ENCODE measurements around the gene PRDM2.

Gene PRDM2

DNA sequence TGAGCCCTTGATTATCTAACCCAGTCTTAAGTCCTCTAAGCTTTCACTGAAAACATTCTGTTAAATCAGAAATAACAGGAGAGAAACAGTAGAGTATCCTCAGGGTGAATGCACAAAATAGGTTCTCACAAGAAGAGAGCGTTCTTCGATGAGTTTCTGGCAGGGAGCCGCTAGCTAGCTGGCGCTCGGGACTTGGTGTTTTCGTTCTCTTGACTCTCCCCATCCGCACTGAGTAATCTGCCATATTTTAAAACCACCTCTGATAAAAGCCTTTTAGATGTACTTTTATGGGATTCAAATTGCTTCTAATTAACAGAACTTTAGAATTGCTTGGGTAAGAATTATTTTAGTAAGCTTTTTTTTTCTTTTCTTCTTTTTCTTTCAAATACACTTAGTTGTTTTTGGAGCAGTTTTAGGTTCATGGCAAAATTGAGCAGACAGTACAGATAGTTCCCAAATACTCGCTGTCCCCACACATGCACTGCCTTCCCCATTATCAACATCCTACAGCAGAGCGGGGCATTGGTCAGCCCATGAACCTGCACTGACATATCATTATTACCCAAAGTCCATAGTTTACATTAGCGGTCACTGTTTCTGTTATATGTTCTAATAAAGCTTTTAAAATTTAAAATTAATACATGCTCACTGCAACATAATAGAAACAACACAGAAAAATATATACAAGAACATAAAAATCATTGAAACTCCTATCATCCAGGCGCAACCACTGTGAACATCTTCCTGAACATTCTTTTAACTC is 35.4 kb downstream of the PRDM2 start:
- DNase-seq (ENCODE audit: low read depth) = no peak

DNA sequence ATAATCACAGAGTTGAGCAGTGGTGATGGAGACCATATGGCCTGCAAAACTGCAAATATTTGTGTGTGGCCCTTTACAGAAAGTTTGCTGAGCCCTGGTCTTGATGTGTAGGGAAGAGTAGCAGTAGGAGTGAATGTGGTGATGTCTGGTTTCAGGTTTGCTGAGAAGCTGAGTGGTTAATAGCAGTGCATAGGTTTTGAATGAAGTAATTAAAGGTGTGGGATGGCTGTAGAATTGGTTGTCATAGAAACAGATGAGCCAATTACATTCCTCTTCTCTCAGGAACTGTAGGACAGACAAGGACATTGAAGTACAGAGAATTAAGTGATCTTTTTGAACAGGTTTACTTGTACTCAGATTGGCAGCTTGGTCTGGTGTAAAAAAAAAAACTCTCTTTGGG is 37.4 kb downstream of the PRDM2 start:
- DNase-seq (ENCODE audit: low read depth) = no peak

DNA sequence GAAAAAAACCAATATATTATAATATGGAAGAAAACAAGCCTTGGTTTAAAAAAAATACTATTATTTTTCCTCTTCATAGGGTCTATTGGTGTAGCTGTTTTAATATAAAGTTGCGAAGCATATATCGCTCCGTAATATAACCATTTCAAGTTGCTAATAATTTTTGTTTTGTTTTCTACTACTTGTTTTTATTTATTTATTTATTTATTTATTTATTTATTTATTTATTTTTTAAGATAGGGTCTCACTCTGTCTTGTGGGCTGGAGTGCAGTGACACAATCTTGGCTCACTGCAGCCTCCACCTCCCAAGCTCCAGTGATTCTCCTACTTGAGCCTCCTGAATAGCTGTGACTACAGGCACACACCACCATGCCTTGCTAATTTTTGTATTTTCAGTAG is 46.4 kb downstream of the PRDM2 start:
- no peak for DNase-seq (ENCODE audit: low read depth)

DNA sequence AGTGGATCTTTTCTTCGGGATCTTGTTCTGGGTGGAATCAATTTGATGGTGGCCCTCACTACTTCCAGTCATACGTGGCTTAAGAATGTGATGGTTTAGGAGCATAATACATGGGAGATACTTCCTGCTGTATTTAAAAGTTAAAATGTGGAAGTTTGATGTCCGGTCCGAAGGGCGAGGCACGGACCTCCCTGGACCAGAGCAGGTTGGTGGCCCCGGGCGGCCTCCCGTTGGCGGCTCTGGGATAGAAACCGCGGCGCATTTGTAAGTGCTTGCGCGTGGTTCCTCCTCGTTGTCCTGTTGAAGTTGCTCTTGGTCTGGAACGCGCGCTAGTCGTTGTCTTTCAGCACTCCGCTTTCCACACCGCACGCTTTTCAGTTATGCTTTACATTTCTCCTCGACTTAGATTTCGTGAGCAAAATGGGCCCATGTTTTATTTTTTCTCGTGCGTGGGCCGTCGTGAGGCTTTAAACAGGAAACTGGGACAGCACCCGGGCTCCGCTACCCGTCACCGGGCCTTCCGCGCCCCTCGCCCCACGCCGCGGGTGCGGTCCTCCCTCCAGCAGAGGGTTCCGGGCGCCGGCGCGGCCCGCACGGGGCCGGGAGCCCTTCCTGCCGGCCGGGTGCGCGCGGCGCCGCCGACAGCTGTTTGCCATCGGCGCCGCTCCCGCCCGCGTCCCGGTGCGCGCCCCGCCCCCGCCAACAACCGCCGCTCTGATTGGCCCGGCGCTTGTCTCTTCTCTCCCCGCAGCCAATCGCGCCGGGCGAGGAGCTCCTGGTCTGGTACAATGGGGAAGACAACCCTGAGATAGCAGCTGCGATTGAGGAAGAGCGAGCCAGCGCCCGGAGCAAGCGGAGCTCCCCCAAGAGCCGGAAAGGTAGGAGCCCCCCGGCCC is 48.9 kb downstream of the PRDM2 start:
- DNase-seq (ENCODE audit: low read depth) = peak; percentile 95

DNA sequence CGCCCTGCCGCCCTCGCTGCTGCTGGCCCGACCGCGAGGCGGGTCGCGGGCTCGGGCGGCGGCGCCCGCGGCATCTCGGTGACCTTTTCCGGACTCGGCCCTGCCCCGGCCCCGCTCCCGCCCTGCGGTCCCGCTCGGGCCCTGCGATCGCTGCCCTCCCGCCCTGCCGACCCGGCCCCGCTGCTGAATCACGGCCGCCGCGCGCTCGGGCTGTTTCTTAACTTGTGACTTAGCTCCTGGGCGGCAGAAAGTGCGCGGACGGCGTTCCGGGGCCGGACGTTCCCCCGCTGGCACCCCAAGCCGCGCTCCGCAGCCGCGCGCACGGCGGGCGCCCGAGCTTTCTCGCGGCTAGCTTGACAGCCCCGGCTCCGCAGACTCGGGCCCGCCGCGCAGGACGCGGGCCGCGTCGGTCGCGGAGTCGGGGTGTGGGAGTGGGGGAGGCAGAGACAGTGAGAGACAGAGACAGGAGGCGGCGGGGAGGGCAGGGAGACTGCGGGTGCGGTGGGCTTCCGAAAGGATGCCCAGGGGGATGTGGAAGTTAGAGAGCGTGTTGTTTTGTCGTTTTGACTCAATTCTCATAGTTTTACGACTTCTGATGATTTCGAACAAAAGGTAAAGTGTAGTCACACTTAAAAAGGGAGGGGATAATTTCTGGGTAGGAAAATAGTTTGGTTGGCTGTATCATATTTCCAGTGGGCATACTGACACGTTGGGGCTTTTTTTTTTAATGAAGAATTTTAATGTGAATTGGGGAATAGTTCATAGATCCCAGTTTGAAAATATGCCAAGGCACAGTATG is 49.8 kb downstream of the PRDM2 start:
- no peak for DNase-seq (ENCODE audit: low read depth)

DNA sequence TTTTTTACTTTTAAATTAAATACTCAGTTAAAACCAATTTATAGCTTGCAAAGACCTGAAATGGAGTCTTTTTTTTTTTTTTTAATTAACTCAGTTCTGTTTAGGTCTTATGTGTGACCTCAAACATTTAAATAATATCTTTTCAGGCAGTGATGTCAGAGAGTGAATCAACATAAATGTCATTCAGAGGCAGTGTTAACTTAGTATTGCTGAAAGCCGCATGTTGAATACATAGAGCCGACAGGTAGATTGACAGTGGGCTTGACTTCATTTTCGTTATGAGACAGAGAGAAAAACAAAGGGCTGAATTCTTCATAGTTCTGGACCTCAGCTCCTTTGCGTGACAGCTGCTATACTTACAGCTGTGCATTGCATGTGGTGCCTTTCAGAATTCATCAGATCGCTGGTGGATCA is 51.5 kb downstream of the PRDM2 start:
- no peak for DNase-seq (ENCODE audit: low read depth)

DNA sequence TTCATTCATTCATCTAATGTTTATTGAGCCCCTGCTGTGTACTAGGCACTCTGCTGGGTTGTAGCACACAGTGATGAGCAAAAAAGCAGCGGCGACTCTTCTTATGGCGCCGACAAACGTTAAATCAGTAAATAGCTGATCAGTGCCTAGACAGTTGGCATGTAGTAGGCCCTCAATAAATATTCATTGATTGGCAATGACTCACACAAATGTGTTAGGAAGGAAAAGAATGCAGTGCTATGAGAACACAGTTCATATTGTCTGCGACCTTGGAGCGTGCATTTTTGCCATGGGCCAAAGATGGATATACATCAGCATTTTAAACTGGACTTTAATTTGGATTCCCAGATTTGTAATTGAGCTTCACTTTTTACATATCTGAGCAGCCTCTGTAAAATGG is 52.0 kb downstream of the PRDM2 start:
- DNase-seq (ENCODE audit: low read depth) = no peak

DNA sequence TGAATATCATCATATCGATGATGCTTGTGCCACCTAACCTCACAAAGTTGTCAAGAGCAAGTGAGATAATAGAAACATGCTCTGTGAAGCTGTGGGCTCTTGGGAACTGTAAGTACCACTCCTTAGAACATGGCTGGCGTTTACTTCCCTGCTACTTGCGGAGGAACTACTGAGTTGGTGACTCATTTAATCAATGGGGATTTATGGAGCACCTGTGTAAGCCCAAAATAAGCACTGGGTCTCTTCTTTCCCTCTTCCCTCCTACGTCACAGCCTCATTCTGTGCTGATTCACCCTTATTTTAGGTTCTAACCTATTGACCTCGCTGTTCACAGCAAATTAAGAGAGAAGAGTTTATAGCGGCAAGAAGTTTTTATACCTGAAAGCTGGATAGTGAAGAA is 52.9 kb downstream of the PRDM2 start:
- no peak for DNase-seq (ENCODE audit: low read depth)

DNA sequence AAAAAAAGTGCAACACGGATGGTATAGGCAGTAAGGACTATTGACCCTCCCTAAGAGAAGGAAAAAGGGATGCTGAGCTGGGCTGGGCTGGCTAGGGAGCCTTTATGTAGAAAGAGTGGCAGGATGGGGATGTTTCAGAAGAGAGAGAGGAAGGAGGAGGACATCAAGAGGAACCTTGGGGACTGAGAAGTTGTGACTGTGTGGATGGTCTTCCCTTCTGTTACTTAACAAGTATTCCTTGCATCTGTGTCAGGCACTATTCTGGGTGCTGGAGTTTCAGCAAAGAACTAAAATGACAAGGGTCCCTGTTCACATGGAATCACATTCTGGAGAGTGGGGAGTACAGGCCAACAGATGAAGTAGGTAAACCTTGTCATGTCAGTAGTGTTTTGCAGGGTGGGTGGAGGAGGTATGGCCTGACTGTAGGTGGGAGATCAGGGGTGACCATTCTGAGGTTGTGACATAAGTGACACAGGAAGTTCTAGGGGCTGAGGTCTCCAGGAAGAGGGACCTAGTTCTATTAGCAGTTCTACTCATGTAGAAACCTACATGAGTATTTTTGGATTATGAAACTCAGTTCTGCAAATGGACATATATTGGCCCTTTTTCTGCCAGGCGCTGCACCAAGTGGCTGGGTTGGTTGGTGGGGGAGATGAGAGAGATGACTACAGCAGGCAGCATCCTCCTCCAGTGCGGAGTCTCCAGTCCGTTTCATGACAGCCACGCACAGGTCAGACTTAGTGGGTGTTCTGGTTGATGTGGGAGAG is 53.8 kb downstream of the PRDM2 start:
- no peak for DNase-seq (ENCODE audit: low read depth)

DNA sequence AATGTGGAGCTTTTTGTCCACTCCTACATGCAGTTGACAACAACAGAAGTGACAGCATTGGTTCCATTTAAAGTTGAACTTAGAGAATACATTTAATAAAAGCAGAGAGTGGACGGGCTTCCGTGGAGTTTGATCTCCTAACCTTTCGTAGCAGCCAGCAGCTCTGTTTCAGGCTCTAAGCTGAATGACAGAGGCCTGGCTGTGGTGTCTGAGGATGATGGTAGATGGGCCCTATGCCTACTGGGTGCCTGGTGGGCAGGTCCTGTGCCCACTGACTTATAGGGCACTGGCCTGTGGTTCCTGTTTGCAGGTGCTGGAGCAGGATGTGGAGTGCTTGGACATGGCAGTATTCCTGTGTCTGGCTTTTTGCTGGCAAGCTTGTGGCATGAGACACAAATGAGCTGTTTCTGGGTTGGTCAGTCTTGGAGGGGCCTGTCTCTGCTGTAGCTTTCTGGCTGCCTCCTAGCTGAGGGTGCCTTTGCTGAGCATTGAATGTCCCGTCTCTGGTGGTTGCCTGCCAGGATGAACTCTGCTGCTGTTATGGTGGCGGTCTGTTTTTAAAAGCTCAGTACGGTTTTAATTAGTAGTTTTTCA is 54.6 kb downstream of the PRDM2 start:
- no peak for DNase-seq (ENCODE audit: low read depth)

DNA sequence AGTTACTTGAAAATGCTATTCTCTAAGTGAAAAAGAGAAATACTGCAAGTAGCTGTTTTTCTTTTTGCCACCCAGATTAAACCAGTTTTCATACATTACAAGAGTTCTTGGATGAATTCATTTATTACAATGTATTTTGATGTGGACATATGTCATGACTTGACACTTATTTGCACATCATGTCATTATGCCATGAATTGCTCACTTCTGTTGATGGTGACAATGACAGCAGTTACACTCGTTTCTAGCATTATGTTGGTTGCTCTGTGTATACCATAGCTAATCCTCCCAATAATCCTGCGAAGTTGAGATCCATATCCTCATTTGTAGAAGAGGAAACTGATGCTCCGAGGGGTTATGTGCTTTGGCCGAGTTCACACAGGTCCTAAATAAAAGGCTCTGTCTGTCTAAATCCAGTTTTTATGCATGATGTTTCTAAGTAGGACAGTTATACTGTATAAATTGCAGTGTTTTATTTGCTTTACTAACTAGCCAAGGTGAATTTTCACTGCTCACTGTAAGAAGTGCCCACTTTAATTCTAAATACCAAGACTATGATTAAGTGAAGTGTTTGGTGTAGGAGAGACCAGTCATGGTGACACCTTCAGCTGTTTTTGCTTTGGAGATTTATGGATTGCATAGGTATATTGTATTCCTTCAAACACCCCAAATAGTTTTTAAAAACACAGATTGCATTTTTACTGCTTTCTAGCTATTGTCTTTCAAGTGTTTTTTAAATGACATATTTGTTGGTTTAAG is 56.7 kb downstream of the PRDM2 start:
- DNase-seq (ENCODE audit: low read depth) = no peak

DNA sequence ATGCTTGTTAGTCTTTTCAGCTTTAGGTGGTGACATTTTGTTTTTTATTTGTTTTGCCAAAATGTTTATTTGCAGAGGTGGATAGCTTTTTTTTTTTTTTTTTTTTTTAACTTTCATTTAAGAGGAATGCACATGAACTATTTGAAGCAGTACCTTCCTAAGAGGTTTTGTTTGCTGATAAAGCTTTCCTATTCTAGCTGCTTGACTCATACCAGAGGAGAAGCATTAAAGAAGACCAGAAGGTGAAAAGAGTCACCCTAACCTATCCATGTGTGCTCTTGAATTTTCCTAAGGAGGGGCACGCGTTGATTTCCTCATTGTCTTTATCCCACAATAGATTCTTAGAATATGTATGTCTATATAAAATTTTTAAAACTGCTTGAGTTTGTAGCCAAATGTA is 57.7 kb downstream of the PRDM2 start:
- no peak for DNase-seq (ENCODE audit: low read depth)

DNA sequence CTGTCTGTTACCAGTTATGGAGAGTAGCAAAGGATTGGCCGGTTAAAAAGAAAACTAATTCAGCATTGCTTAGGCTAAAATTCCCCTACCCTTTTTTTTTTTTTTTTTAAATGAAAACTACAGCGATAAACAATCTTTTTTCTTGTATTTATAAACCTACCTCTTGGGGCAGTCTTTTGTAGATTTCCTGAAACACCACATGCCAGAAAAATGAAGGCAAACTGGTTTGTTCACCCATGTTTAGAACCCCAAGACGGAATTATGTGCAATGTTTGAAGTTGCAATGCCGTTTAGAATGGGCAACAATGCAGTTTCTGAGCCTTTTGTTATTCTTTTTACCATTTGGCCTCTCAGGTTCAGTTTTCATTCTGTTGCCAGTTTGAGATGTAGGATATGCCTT is 59.1 kb downstream of the PRDM2 start:
- no peak for DNase-seq (ENCODE audit: low read depth)

DNA sequence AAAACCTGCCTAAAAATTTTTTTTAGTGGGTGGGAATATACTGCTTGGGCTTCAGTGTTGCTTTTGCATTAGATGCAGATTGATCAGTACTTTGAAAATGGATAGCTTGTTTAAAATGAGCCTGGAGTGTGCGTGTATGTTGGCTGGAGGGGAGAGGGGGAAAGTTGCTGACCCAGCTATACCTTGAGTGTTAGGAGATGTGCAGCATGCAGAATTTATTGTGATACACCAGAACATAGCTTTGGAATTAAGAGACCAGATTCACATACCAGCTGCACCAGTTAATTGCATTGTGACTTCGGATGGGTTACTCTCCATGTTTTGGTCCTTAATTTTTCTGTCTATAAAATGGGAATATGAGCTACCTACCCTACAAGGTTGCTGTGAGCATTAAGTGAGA is 60.4 kb downstream of the PRDM2 start:
- DNase-seq (ENCODE audit: low read depth) = no peak

DNA sequence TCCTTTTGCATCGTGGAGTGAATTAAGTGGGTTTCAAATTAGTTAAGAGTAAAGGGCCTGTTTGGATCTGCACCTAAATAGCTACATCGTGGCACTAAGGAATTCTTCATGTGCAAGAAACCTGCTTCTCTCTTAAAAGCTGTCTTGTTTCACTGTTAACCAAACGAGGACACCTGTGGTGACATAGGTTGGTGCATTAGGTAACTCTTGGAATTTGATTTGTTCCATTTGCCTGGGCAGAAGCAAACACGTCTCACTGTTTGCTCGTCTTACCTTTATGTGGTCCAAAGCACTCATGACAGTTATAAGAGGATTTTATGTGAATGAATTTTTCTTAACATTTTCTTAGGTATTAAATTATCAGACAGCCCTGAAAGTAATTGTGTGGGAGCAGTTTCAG is 60.9 kb downstream of the PRDM2 start:
- no peak for DNase-seq (ENCODE audit: low read depth)

DNA sequence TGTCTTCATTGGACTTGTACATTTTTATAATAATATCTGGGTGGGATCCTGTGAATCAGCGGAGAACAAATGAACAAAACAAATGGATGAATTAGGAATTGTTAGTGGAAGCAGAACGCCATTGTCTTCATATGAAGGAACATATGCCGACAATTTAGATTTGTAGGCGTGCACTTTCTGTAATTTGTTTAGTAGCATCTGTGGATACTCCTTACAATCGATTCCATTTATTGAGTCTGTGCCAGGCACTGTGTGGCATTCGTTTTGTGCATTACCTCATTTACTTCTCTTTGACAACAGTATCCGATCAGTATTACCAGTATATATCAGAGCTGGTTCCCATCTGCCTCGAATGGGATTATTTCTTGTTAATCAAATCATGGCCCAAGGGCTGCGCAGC is 61.9 kb downstream of the PRDM2 start:
- DNase-seq (ENCODE audit: low read depth) = no peak

DNA sequence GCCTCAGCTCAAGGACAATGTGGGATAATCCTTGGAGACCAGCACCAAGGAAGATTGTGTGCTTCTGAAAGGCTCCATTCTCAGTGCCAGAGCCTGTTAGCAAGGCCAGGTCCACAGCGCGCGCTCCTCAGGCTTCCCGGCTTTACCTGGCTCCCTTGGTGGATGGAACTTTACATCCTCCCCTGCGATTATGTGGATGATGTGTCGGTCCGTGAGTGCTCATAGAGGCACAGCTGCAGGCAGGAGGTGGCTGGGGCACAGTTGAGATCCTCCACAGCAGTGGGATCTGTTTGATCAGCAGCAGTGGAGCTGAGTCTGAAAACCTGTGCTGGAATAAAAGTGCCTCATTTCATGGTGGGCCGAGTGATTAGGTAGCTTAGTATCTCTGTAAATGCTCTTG is 62.7 kb downstream of the PRDM2 start:
- no peak for DNase-seq (ENCODE audit: low read depth)

DNA sequence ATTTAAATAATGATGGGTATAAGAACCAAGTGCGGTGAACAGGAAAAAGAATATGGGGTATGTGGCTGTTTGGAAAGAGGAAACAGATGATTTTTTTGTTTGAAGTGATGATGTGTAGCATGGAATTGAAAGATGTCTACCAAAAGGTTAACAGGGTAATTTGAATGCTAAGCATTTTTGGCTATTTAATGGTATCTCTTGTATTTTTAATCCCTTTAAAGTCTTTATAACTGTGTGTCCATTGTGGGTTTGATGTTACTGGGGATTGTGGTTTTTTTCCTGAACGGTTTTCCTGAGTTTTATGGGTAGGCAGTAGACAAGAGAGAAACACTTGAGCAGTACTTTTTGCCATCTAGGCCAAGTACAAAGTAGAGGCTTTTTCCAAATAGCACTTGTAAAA is 63.2 kb downstream of the PRDM2 start:
- DNase-seq (ENCODE audit: low read depth) = no peak

DNA sequence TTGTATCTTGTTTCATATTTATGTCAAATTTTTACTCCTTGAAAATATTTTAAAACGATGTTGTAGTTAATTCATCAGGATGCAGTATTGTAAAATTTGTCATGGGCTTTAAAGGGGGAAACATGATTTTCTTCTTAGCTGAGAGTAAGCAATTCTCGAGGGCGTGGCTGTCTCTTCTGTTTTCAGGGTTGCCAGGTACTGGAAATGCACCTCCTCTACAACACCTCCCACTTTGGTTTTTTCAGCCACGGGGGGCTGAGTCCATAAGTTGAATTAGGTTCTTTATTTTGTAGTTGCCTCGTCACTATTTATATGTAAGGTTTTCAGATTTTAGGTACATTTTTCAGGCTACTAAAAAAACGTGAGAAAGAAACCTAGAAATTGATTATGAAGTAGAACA is 64.0 kb downstream of the PRDM2 start:
- no peak for DNase-seq (ENCODE audit: low read depth)

DNA sequence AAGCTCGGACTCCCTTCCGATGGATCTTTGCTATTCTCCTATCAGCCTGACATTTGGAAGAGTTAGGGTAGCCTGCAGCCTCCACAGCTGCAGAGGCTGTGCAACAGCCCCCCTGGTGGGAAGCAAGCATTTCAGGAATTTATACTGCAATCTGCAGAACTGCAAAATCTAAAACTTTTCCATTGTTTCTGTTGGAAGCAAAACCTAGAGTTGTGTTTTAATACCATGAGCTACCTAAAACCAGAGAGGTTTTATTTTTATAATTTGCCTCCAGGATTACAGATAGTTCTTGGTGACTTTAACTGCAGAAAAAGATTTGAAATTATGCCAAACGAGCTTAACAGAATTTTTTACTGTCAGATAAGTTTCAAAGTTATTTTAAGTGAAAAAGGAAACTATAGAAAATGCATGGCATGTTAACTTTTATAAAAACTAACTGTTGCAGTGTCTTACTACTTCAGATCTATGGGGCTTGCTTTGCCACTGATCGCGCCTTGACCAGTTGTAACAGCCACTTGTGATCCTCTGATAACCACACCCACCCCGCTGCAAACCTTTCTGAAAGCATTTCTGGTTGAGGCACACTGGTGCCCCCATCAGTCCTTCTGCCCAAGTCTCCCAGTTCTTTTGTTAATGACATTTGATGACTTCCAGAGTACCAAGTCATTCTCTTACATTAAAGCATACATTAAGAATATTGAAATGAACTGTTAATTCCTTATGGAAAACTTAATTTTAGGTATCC is 64.8 kb downstream of the PRDM2 start:
- DNase-seq (ENCODE audit: low read depth) = no peak
